HepG2 (cell line): ENCODE data around the gene GORASP2. TPM values are rescaled to one million over a fixed set of nuclear protein-coding genes. Genes with fewer than 3 reads are reported as not detected.

Experiments used
- BCL6 ChIP-seq: IDR thresholded peaks from 2 replicates; pipeline ENCODE4 v1.6.1; 2016; ENCODE audit warnings: missing genetic modification reagents, missing compliant biosample characterization
- FOXC1 ChIP-seq: sonication (generic); formaldehyde crosslinking; IDR thresholded peaks from 2 replicates; pipeline ENCODE4 v1.8.0; 2022; ENCODE audit warnings: mild to moderate bottlenecking, missing genetic modification reagents, borderline replicate concordance
- GFI1 ChIP-seq: sonication (generic); formaldehyde crosslinking; IDR thresholded peaks from 2 replicates; pipeline ENCODE4 v1.5.0; 2020; ENCODE audit warnings: missing genetic modification reagents, mild to moderate bottlenecking, borderline replicate concordance
- HIVEP1 ChIP-seq: sonication (generic); formaldehyde crosslinking; IDR thresholded peaks from 2 replicates; pipeline ENCODE4 v1.4.0; 2020; ENCODE audit warnings: mild to moderate bottlenecking, missing genetic modification reagents
- KDM2A ChIP-seq: sonication (generic); formaldehyde crosslinking; IDR thresholded peaks from 2 replicates; pipeline ENCODE4 v1.4.0; 2020; ENCODE audit warnings: low read depth, missing genetic modification reagents, borderline replicate concordance
- MTA1 ChIP-seq: sonication (generic); formaldehyde crosslinking; IDR thresholded peaks from 2 replicates; pipeline ENCODE4 v1.4.0; 2020; ENCODE audit warnings: missing genetic modification reagents, mild to moderate bottlenecking, borderline replicate concordance
- RFX5 ChIP-seq: IDR thresholded peaks from 2 replicates; pipeline ENCODE4 v1.6.1; 2011; ENCODE audit warnings: low read depth, low read length, improper control_type of control experiment
- SAFB2 ChIP-seq: sonication (generic); formaldehyde crosslinking; IDR thresholded peaks from 2 replicates; pipeline ENCODE4 v1.5.1; 2020; ENCODE audit warnings: missing genetic modification reagents, low read depth, mild to moderate bottlenecking, borderline replicate concordance
- SALL1 ChIP-seq: sonication (generic); formaldehyde crosslinking; IDR thresholded peaks from 2 replicates; pipeline ENCODE4 v1.8.0; 2022; ENCODE audit warnings: mild to moderate bottlenecking, missing genetic modification reagents
- ZBTB7B ChIP-seq: sonication (generic); formaldehyde crosslinking; IDR thresholded peaks from 2 replicates; pipeline ENCODE4 v1.4.0; 2020; ENCODE audit warnings: missing genetic modification reagents
- ZFP1 ChIP-seq: IDR thresholded peaks from 2 replicates; pipeline ENCODE4 v1.6.1; 2016
- ZNF317 ChIP-seq: sonication (generic); formaldehyde crosslinking; IDR thresholded peaks from 2 replicates; pipeline ENCODE4 v1.5.0; 2020; ENCODE audit warnings: mild to moderate bottlenecking, missing genetic modification reagents
- ZNF343 ChIP-seq: sonication (generic); formaldehyde crosslinking; IDR thresholded peaks from 2 replicates; pipeline ENCODE4 v1.4.0; 2020; ENCODE audit warnings: mild to moderate bottlenecking, missing genetic modification reagents
- ZNF451 ChIP-seq: sonication (generic); formaldehyde crosslinking; IDR thresholded peaks from 2 replicates; pipeline ENCODE4 v1.5.0; 2020; ENCODE audit warnings: mild to moderate bottlenecking, missing genetic modification reagents
- ZNF547 ChIP-seq: sonication (generic); formaldehyde crosslinking; IDR thresholded peaks from 2 replicates; pipeline ENCODE4 v1.5.1; 2020; ENCODE audit warnings: mild to moderate bottlenecking, missing genetic modification reagents
- ZNF549 ChIP-seq: sonication (generic); formaldehyde crosslinking; IDR thresholded peaks from 2 replicates; pipeline ENCODE4 v1.5.0; 2020; ENCODE audit warnings: missing genetic modification reagents
- ZNF605 ChIP-seq: sonication (generic); formaldehyde crosslinking; IDR thresholded peaks from 2 replicates; pipeline ENCODE4 v1.8.0; 2022; ENCODE audit warnings: mild to moderate bottlenecking, missing genetic modification reagents
- ZNF816 ChIP-seq: sonication (generic); formaldehyde crosslinking; IDR thresholded peaks from 2 replicates; pipeline ENCODE4 v1.8.0; 2022; ENCODE audit warnings: missing genetic modification reagents, mild to moderate bottlenecking, borderline replicate concordance
- polyA plus RNA-seq, 8 experiments: library from polyadenylated mRNA; depleted of rRNA in 3 of 8; stranded (reverse) in 7 of 8; unstranded in 1 of 8; fragments of >200 nt; fragmentation: Illumina TruSeq in 4 of 8; extraction: Trizol in 4 of 8; gene quantifications; 2 replicates each; pipeline versions ENCODE4 v1.2.1 to v1.2.3, GENCODE V29; 2011 to 2016; ENCODE audit warnings: low read depth in 4 of 8, missing spikeins in 1 of 8, mixed read lengths in 1 of 8; ENCODE audit not compliant: insufficient read depth in 1 of 8
- total RNA-seq, 5 experiments: library from RNA; depleted of rRNA; stranded (reverse); fragments of >200 nt; fragmentation: Illumina TruSeq; extraction: Trizol; gene quantifications; 2 replicates each; pipeline ENCODE4 v1.2.3, GENCODE V29; 2016; ENCODE audit warnings: low read depth in 1 of 5
- TF ChIP-seq, protein P1 (sequence below): IDR thresholded peaks from 2 replicates; pipeline ENCODE4 v1.4.0; 2020; ENCODE audit warnings: mild to moderate bottlenecking, missing genetic modification reagents
- TF ChIP-seq, protein P2 (sequence below): sonication (generic); formaldehyde crosslinking; IDR thresholded peaks from 2 replicates; pipeline ENCODE4 v1.4.0; 2020; ENCODE audit warnings: missing genetic modification reagents
- TF ChIP-seq, protein P3 (sequence below): sonication (generic); formaldehyde crosslinking; IDR thresholded peaks from 2 replicates; pipeline ENCODE4 v1.4.0; 2020; ENCODE audit warnings: missing genetic modification reagents
- TF ChIP-seq, protein P4 (sequence below): sonication (generic); formaldehyde crosslinking; IDR thresholded peaks from 2 replicates; pipeline ENCODE4 v1.8.0; 2022; ENCODE audit warnings: mild to moderate bottlenecking, missing genetic modification reagents, moderate library complexity

The GORASP2 gene
- total and polyA plus RNA-seq, 2 of the 13 experiments (the other 11 are each of a cell fraction or from before 2014, with no cell fraction given) = 103 to 239 TPM

DNA sequence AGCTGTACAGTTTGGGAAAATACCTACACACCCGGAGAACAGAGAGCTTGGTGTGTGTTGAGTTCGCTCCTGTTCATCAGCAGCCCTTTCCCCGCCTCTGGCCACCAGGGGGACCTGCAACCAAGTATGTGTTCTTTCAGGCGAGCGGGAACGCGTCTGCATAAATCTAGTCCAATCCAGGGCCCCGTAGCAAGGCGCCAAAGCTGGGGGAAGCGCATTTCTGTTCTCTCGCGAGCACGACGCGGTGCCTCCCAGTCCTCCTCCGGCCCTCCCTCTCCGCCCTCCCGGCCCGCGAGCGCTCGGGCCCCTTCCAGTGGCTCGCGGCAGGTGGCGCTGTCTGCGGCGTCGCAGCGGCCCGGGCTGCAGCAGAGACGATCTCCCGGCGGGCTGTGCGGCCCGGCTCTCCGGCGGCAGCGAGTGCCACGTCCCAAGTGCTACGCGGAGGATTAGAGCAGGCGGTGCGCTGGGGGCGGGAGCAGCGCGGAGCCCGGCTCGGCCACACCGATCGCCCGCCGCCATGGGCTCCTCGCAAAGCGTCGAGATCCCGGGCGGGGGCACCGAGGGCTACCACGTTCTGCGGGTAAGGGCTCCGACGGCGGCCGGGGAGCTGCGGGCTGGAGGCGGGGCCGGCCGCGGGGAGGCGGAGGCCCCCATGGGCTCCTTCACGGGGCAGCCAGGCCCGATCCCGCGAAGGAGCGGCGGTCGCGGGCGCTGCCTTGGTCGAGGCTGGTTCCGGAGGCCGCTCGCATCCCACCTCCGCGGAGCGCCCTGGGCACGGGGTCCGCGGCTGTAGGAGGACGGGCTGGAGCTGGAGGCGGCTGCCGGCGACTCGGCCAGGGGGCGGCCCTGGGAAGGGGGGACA, at the start of gene GORASP2 (continued):
- TF ChIP-seq, protein P1, sequence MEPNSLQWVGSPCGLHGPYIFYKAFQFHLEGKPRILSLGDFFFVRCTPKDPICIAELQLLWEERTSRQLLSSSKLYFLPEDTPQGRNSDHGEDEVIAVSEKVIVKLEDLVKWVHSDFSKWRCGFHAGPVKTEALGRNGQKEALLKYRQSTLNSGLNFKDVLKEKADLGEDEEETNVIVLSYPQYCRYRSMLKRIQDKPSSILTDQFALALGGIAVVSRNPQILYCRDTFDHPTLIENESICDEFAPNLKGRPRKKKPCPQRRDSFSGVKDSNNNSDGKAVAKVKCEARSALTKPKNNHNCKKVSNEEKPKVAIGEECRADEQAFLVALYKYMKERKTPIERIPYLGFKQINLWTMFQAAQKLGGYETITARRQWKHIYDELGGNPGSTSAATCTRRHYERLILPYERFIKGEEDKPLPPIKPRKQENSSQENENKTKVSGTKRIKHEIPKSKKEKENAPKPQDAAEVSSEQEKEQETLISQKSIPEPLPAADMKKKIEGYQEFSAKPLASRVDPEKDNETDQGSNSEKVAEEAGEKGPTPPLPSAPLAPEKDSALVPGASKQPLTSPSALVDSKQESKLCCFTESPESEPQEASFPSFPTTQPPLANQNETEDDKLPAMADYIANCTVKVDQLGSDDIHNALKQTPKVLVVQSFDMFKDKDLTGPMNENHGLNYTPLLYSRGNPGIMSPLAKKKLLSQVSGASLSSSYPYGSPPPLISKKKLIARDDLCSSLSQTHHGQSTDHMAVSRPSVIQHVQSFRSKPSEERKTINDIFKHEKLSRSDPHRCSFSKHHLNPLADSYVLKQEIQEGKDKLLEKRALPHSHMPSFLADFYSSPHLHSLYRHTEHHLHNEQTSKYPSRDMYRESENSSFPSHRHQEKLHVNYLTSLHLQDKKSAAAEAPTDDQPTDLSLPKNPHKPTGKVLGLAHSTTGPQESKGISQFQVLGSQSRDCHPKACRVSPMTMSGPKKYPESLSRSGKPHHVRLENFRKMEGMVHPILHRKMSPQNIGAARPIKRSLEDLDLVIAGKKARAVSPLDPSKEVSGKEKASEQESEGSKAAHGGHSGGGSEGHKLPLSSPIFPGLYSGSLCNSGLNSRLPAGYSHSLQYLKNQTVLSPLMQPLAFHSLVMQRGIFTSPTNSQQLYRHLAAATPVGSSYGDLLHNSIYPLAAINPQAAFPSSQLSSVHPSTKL (CRISPR knock-in tag) = peak; percentile 89
- TF ChIP-seq RFX5 (no peak), ZNF605 (no peak), SALL1 (CRISPR knock-in tag) (peak; percentile 98), FOXC1 (peak; percentile 89), KDM2A (peak; percentile 98), ZNF816 (CRISPR knock-in tag) (peak; percentile 95), HIVEP1 (CRISPR knock-in tag) (peak; percentile 43; the same call in 1 of the 2 replicates), SAFB2 (CRISPR knock-in tag) (peak; percentile 98), ZBTB7B (CRISPR knock-in tag) (peak; percentile 72; the same call in 1 of the 2 replicates), BCL6 (CRISPR knock-in tag) (peak; percentile 62; the same call in 1 of the 2 replicates), MTA1 (CRISPR knock-in tag) (peak; percentile 74), GFI1 (CRISPR knock-in tag) (peak; percentile 82), ZFP1 (CRISPR knock-in tag) (peak; percentile 71; the same call in 1 of the 2 replicates), ZNF547 (CRISPR knock-in tag) (peak; percentile 98), ZNF343 (peak; percentile 91), ZNF549 (CRISPR knock-in tag) (no peak), ZNF317 (peak; percentile 79; the same call in 1 of the 2 replicates), ZNF451 (CRISPR knock-in tag) (peak; percentile 97)
- TF ChIP-seq, protein P2, sequence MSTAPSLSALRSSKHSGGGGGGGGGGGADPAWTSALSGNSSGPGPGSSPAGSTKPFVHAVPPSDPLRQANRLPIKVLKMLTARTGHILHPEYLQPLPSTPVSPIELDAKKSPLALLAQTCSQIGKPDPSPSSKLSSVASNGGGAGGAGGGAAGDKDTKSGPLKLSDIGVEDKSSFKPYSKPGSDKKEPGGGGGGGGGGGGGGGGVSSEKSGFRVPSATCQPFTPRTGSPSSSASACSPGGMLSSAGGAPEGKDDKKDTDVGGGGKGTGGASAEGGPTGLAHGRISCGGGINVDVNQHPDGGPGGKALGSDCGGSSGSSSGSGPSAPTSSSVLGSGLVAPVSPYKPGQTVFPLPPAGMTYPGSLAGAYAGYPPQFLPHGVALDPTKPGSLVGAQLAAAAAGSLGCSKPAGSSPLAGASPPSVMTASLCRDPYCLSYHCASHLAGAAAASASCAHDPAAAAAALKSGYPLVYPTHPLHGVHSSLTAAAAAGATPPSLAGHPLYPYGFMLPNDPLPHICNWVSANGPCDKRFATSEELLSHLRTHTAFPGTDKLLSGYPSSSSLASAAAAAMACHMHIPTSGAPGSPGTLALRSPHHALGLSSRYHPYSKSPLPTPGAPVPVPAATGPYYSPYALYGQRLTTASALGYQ (CRISPR knock-in tag) = peak; percentile 74; the same call in 1 of the 2 replicates
- TF ChIP-seq, protein P3, sequence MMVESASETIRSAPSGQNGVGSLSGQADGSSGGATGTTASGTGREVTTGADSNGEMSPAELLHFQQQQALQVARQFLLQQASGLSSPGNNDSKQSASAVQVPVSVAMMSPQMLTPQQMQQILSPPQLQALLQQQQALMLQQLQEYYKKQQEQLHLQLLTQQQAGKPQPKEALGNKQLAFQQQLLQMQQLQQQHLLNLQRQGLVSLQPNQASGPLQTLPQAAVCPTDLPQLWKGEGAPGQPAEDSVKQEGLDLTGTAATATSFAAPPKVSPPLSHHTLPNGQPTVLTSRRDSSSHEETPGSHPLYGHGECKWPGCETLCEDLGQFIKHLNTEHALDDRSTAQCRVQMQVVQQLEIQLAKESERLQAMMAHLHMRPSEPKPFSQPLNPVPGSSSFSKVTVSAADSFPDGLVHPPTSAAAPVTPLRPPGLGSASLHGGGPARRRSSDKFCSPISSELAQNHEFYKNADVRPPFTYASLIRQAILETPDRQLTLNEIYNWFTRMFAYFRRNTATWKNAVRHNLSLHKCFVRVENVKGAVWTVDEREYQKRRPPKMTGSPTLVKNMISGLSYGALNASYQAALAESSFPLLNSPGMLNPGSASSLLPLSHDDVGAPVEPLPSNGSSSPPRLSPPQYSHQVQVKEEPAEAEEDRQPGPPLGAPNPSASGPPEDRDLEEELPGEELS = peak; percentile 85
- TF ChIP-seq, protein P4, sequence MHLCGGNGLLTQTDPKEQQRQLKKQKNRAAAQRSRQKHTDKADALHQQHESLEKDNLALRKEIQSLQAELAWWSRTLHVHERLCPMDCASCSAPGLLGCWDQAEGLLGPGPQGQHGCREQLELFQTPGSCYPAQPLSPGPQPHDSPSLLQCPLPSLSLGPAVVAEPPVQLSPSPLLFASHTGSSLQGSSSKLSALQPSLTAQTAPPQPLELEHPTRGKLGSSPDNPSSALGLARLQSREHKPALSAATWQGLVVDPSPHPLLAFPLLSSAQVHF (CRISPR knock-in tag) = peak; percentile 97
